G401.6 (cell line): ENCODE data around the gene ZBP1.

Source experiments
- FAIRE-seq: peaks from 2 replicates; lab custom pipeline; 2012; peaks lifted over from hg19 to GRCh38; lab: Jason Lieb, UNC

Gene ZBP1

DNA sequence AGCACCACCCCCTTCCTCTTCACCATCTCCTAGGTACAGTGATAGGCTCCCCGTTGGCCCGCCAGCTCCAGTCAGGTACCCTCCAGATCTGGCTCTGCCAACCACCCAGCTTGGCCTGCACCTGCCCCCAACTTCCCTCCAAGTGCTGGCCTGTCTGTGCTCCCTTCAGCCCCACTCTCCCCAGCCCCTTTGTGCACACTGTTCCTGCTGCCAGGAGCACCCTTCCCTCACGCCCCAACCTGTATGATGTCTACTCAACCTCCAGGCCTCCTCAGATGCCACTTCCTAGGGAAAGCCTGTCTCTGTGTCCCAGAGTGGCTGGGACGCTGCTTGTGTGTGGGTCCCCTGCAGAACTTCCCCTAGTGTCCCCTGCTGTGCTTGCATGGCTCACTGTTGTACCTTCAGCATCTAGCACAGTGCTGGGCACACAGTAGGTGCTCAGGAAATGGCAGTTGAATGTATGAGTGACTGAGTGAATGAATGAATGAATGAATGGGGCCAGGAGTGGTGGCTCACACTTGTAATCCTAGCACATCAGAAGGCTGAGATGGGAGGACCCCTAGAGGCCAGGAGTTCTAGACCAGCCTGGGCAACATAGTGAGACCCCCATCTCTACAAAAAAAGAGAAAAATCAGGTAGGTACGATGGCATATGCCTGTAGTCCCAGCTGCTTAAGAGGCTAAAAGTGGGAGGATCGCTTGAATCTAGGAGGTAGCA lies 3.0 kb downstream of the ZBP1 start:
- FAIRE-seq, result no peak

DNA sequence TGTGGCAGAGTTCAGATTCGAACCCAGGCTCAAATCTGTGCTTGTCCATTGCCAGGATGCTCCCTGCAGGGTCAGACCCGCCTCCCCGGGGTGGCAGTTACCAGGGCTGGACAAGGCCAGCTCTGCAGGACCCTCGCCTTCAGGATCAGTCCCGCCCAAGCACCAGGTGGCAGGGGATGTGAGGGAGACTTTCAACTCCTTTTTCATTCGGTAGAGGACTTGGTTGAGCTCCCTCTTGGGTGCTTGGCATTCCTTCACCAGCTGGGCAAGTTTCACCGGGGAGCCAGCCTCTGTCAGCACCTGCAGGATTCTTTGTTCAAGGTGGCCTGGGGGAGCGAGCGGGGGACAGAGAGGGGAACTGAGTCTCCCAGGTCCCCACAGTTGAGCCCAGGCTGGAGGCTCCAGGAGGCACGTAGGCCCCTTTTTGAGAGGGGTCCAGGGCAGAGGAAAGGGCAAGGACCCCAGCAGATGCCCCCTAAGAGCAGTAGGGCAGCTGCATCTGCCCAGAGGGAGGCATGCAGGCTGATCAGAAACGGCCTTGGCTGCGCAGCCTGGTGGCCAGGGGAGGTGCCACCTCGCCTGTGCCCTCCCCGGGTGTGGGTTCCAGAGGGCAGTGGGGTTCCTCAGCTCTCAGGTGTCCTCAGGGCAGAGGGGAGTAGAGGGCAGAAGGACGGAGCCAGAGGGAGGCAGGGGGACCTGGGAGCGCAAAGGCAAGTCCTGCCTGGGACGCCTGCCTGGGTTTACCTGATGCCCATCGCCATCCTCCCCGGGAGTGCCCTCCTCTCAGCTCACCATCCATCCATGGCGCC lies 3.9 kb downstream of the ZBP1 start:
- FAIRE-seq, result no peak

DNA sequence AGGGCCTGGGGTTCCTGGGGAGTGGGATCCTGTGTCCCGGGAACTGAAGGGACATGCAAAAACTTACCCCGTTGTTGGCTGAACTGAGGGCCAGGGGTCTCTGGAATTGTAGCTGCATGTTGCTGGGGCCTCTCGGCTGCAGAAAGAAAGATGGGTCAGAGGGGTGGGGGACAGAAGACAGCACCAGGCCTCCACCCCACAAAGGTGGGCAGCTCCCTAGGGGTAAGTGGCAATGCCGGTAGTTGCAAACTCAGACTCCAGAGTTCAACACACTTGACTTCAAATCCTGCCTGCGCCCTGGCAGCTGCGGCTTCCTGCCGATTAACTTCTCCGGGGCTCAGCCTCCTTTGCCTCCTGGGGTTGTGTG lies 4.8 kb downstream of the ZBP1 start:
- FAIRE-seq, result no peak

DNA sequence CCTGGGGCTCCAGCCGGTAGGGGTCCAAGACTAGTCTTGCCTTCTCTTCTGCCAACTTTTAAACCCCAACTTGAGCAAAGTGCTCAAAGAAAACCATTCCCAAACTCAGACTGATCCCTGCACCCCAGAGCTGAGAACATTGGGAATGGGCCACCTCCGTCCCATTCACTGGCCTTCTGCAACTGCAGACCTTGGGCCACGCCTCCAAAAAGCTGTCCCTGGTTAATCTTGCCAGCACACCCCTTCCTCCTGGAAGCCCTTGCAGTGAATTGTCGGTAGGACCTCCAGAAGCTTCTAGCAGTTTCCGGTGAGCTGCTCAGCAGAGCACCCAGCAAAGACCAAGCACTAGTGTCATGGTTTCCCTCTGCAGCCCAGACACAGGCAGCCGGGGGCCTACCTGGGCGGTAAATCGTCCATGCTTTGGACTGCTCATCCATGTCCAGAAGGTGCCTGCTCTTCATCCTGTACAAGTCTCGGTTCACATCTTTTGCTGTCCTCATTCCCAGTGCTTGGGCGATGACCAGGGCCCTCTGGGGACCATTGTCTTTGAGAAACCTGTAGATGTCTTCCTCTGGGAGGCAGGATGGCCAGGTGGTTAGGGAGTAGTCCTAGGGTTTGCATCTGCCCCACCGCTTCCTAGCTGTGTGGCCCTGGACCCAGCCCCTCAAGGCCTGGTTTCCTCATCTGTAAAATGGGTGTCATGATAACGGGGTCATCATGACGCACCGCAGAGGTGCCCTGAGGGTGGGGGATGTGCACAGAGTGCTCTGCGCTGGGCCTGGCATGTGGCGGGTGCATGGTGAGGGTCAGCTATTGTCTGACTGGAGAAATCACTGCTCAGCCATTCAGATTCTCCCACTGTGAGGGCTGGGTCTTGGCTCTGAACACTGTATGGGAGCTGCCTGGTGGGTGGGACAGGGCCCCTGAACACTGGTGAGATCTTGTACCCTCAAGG lies 5.5 kb downstream of the ZBP1 start:
- no peak for FAIRE-seq

DNA sequence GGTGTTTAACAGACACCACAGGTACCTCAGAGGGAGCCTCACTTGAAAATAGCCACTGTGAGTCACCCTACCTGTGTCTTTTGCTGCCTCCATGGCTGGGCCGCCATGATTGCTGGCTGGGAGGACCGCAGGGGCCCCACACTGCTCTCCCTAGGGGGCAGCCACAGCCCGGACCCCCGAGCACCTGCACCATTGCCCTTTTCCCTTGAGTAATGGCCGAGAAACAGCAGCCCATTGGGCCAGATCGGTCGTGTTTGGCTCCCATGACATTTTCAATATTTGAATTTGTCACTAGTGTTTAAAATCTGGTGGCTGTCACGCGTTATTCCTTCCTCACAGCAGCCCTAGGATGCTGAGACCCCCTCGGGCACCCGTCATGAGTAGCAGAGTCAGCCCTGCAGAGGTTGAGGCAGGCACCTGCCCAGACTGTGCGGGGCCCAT lies 6.7 kb downstream of the ZBP1 start:
- FAIRE-seq, result no peak

DNA sequence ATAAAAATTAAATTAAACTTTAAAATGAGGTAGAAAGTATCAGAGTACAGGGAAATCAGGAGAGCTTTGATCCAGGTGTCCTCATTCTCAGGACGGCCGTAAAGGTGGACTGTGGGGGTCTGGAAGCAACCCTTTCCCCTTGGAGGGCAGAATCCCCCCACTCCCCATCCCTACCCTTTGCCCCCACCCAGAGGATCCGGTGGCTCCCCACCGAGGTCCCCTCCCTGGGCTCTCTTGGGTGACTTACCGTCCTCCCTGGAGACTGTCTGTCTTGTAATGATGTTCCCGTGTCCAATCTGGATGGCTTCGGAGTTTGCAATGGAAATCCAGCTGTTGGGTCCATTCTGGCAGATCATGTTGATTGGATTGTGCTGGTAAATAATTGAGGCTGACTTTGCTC lies 7.3 kb downstream of the ZBP1 start:
- FAIRE-seq, result no peak

DNA sequence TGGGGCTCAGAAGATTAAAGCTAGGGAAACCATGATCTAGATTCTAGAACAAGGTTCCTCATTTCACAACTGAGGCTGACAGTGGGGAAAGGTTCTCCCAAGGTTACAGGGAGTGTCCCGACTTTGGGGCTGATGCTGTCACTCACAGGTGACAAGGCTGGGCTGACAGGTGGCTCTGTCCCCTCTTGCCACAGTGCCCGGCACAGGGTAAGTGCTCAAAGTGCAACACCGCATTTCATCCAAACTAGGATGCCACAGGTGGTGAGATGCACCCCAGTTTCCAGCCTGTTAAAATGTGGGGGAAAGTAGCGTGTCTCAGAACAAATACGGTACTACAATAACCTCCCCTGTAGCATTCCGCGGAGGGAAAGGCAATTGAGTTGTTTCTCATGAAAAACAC lies 7.8 kb downstream of the ZBP1 start:
- no peak for FAIRE-seq

DNA sequence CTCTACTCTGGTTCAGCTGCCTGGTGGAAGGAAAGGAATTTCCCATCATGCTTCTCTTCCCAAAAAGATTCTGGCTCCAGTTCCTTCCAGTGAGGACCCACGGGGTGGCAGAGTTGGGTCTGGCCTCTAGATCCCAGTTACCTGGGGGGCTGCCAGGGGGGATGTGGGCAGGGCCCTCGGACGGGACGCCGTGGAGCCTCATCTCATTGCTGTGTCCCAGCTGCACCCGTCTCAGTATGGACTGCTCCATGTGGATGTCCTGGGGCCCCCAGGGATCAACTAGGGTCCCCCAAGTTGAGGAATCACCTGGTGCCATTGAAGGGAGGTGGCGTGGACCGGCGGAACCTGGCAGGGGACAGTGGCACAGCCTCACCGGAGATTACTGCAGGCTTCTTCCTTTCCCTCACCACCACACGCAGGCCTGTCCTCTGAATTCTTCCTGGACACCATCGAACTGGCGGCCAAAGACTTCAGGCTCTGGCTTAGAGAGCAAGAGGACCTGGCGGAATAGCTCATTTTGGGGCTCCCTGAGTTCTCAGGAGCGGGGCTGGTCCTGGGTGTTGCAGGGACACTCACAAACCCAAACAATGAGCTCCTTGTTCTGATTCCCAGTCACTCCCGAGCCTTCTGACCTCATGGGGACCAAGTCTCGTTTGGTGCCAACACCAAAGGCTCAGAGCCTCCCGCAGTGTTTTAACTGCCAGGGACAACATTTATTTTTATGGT lies 8.5 kb downstream of the ZBP1 start:
- no peak for FAIRE-seq

DNA sequence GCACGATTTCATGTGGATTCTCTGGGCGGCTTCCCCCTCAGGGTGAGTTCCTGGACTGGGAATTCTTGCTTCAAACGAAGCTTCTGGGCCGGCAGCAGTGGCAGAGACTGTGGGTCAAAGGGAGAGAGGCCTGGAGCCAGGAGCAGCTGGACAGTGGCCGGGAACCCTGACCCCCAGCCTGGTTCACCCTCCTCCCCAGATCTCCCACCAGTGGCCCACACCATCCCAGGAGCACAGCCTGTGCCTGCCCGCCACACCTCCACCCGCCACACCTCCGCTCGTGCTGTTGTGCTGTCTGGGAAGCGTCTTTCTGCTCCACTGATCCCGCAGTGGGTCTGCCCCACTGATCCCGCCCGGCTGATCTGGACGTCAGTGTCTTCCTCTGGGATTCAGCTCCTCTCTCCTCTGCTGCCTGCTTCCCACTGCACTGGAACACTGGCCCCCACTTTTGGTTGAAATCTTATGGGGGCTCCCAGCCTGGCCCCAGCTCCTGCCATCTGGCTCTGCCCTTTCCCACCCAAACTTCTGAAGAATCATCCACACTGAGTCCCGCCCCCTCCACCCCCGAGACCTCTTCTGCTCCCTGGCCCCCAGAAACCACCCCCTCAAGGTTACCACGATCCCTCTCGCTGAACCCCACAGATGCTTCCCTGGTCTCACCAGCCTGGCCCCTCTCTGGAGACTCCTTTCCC lies 9.8 kb downstream of the ZBP1 start:
- no peak for FAIRE-seq

DNA sequence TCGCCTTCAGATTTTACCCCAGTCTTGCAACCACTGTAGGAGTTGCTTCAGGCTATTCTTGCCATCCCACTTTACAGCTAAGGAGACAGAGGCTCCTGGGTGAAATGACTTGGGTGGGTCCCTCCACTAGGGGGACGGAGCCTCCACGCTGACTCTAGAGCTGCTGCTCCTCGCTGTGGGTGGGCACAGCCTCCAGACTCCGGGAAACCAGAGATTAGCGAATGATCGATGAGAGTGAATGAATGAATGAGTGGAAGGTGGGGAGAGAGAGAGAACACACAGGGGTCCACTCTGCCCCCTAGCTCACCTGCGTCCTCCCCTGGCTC lies 10.4 kb downstream of the ZBP1 start:
- FAIRE-seq, result no peak

DNA sequence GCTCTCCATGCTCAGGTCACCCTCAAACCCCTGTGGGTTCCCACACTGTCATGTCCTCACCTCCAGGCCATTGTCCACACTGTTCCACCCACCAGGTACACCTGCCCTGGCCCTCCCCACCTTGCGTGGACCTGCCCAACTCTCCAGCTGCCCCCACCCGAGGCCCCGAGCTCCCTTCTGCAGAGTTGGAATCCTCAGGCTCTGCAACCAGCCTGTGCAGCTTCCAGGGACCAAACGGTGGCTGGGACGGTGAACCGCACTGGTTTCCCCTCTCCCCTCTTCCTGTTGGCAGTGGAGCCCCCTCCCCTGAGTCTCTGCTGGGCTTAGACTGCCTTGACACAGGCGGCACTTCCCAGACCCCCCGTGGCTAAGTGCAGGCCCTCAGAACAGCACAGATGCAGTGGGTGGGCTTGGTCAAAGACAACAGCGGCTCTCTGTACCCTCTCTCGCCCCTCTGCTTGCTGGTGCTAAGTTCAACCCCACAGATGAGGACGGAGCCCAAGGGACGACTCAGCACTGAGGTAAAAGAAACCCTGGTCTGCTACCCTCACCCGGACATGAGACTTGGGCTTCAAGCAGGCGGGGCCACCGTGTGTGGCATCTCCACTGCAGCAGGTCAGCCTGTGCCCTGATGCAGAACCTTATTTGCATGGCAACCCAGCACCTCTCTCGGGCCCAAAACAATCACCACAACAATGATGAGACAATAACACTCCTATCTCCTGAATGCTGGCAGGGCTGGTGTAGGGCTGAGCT lies 11.0 kb downstream of the ZBP1 start:
- no peak for FAIRE-seq

DNA sequence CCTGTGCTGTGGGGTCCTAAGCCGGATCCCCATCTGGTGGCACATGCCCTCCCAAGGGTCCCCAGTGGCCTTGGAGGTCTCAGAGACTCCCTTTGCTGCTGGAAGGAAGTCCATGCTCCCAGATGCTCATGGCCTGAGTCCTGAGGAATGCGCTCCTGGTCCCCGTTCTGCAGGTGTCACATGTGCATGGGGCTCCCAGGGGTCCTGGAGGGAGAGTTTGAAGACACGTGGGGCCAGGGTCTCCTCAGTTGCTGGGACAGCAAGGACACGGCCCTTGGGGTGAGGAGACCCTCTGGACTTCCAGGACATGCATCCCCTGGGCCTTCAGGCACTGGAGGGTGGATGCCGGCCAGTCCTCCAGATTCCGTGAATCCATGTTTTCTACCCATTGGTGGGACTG lies 11.7 kb downstream of the ZBP1 start:
- FAIRE-seq, result no peak

DNA sequence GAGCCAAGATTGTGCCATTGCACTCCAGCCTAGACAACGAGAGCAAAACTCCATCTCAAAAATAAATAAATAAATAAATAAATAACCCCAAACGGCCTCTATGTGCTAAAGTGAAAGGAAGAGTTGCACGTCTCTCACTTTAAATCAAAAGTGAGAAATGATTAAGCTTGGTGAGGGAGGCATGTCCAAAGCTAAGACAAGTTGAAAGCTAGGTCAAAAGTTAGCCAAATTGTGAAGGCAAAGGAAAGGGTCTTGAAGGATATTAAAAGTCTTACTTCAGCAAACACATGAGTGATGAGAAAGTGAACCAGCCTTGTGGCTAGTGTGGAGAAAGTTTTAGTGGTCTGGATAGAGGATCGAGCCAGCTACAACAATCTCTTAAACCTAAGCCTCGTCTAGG lies 14.3 kb downstream of the ZBP1 start:
- FAIRE-seq, result no peak

DNA sequence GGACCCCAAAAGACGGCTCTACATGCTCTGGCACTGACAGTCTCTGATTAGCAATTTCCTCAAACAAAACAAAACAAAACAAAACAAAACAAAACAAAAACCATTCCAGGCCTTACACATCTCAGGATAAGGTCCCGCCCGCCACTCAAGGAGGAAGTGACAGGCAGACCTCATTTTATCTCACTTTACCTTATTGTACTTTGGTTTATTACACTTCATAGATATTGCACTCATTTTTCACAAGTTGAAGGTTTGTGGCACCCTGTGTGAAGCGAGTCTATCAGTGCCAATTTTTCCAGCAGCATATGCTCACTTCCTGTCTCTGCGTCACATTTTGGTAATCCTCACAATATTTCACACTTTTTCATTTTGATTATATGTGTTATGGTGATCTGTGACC lies 15.2 kb downstream of the ZBP1 start:
- FAIRE-seq, result no peak

DNA sequence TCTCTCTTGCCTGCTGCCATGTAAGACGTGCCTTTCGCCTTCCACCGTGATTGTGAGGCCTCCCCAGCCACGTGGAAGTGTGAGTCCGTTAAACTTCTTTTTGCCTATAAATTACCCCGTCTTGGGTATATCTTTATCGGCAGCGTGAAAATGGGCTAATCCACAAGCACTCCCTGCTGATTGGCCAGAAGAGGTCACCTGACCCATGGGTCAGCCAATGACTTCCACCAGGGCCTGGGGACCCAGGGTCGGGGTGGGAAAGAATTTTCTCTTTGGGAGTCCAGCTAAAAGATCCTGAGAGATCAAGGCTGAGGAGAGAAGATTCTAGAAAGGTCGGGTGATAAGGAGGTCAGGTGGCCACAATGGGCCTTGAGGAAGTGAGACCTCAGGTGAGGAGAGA lies 17.1 kb downstream of the ZBP1 start:
- no peak for FAIRE-seq

DNA sequence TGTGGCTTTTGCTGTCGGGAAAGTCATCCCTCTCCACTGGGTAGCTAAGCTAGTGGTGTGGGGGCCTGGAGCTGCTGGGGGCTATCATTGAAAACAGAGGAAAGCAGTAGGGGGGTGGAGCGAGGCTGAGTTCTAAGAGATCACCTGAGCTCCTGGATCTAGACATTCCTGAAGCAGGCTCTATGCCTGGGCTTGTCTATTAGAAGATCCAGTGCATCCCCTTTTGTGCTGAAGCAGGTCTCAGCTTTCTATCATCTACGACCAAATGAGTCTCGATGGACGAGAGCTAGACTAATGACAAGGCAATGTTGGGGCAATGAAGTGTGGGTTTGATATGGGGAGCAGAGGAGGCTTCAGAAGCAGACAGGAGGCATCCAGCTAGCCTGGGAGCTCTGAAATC lies 18.5 kb downstream of the ZBP1 start:
- no peak for FAIRE-seq

DNA sequence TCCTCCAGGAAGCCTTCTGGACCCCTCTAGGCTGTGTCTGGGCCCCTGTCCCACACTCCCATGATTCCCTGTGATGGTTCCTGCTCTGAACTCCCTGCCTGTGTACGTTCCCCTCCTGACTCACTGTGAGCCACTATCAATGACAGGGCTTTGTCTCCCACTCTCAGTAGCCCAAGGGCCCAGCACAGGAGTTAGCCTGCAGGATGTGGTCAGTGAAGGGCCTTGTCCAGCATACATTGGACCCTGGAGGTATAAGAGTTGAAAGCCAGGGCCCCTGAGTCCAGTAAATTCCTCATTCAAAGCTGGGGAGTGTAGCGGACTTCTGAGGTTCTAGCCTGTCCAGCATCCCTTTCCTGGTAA lies 19.0 kb downstream of the ZBP1 start:
- FAIRE-seq, result no peak

DNA sequence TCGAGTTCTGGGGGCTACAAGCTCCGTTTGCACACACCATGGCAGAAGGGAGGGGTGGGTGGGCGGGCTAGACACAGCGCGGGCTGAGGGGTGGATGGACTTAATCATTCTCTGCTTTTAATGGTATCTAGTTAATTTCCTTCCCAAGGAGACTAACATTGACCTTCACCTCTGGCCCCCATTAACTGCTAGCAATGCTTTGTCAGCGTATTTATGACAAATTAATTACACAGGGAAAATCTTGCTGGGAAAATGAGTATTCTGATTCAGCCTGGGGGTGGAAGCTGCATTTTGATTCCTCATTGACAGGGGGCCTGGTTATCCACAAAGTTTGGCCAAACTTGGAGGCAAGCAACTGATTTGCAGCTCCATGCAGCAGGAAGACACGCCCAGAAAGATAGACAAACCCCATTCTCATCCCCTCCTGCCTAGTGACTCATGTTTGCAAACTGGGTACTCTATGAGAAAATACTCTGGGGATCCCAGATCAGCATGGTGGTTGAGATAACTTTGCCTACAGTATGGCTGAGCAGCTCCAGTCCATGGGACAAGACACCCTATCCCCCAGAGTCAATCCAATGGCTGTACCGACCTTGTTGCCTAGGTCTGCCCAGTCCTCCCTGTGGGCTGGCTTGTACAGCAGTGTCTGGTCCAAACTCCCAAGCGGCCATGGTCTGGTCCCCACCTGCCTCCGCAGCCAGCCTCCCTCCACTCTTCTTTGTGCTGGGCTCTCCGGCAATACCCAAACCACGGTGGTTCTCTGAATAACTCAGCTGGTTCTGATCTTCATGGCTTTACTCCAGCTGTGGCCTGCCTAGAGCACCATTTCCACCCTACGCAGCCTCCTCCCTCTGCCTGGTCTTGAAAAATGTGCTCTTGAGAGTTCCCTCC lies 19.7 kb downstream of the ZBP1 start:
- FAIRE-seq, result no peak

DNA sequence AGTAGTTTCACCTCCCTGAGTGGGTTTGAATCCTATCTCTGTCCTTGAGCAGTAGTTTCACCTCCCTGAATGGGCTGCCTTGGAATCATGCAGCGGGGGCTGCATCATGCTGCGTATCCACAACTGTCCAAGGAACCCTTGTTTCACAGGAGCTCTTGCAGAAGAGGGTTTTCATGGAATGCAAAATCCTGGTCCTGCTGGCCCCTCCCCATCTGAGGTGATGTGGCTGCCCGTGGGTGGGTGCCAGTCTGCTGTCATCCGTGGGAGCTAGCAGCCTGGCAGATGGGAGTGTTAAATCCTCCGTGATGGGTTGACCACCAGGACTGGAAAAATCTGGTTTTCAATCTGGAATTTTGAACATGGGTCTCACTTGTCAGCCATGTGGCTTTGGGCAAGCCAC lies 21.7 kb downstream of the ZBP1 start:
- no peak for FAIRE-seq

DNA sequence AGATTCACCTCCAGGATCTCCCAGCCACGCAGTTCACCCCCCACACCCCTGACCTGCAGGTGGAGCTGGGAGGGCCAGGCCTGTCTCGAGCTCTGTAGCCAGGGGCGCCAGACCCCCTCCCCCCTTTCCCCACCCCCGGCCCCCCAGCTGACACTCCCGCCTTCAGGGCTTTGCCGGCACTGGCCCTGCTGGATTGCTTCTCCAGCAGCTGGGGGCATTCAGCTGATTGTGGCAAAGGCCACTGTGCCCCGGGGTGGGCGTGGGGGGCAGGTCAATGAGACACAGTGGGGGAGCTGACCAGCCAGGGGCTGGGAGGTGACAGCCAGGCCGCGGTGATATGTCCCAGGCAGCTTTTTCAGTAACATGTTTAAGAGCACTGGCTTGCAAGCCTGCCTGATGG lies 22.2 kb downstream of the ZBP1 start:
- no peak for FAIRE-seq
